Brain microvascular endothelial cell (primary cell): ENCODE measurements around the gene GAST.
"Not testable (repeated sequence)": the region's sequence is repeated elsewhere in the genome, so short reads cannot be mapped to it uniquely, and the experiment has no call there.

ENCODE experiments used
- DNase-seq: peaks from one replicate; pipeline ENCODE4 v3.0.0-alpha.2; 2020
- H3K27ac ChIP-seq: fragments of 250-450 bp; sonication (Bioruptor Pico); 2 replicates; pipeline ENCODE4 v1.5.1; 2020; ENCODE audit warnings: mild to moderate bottlenecking, moderate library complexity
- H3K27me3 ChIP-seq: fragments of 250-450 bp; sonication (Bioruptor Pico); replicated peaks from 2 replicates; pipeline ENCODE4 v1.5.1; 2020; ENCODE audit warnings: mild to moderate bottlenecking
- H3K36me3 ChIP-seq: fragments of 250-450 bp; sonication (Bioruptor Pico); replicated peaks from 2 replicates; pipeline ENCODE4 v1.5.1; 2020; ENCODE audit warnings: mild to moderate bottlenecking
- H3K4me3 ChIP-seq: 2 replicates; pipeline ENCODE4 v1.5.1; 2011; ENCODE audit warnings: low read depth, mild to moderate bottlenecking, control low read depth, low read length, moderate library complexity
- CTCF ChIP-seq: IDR thresholded peaks from 2 replicates; pipeline ENCODE4 v1.5.1; 2011; ENCODE audit warnings: low read depth, mild to moderate bottlenecking, moderate library complexity, low read length, control low read depth, inconsistent platforms; ENCODE audit errors: missing control alignments
- in situ Hi-C: cut with HindIII; loops from 2 replicates; pipeline ENCODE4 v1.10.0; 2017; ENCODE audit warnings: low sequenced_read_pairs, low pct_ligation_motif_present

The GAST gene

DNA sequence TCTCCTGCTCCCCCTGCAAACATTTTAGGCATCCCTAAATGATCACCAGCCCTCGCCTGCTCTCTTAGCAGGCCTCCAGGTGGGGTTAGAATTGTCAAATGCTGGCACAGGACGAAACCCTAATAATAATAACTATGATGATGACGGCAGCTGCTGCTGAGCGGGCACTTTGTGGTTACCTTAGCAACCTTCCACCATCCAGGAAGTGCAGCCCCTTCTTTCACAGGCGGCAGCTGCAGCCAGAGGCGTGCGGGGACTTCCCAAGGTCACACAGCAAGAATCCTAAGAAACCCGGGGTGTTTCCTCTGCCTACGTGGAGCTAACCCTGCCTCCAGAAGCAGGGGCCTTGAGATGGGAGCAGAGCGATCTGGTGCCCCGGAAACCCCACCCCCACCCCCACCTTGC lies 45.9 kb upstream of the GAST start:
- TF ChIP-seq CTCF = no peak
- no peaks in the 10 kb centered on the region for H3K27me3 ChIP-seq

GRCh38 chr17:41666708-41667279 lies 45.3 kb upstream of the GAST start:
- Histone ChIP-seq H3K27ac (peak overlapping the region; percentile 61), H3K36me3 (no peaks in the 10 kb centered on the region), H3K27me3 (no peaks in the 10 kb centered on the region), H3K4me3 (peak overlapping the region; percentile 55)
- DNase-seq = peak; percentile 70
- TF ChIP-seq CTCF = peak; percentile 94
- in situ Hi-C loops = no loop called here

More for the DNA sequence above, 45.9 kb upstream of the GAST start:
- H3K4me3 ChIP-seq = peak overlapping the region; percentile 55
- in situ Hi-C loops = no loop called here
- peak; percentile 53 for DNase-seq
- H3K36me3 ChIP-seq = no peaks in the 10 kb centered on the region
- peak overlapping the region; percentile 61 for H3K27ac ChIP-seq

GRCh38 chr17:41667280-41668041 lies 44.7 kb upstream of the GAST start:
- in situ Hi-C loops = no loop called here
- no peaks in the 10 kb centered on the region for H3K27me3 ChIP-seq
- no peak overlapping the region for H3K27ac ChIP-seq
- no peak overlapping the region for H3K4me3 ChIP-seq
- no peak for DNase-seq
- no peak for TF ChIP-seq CTCF
- no peaks in the 10 kb centered on the region for H3K36me3 ChIP-seq

DNA sequence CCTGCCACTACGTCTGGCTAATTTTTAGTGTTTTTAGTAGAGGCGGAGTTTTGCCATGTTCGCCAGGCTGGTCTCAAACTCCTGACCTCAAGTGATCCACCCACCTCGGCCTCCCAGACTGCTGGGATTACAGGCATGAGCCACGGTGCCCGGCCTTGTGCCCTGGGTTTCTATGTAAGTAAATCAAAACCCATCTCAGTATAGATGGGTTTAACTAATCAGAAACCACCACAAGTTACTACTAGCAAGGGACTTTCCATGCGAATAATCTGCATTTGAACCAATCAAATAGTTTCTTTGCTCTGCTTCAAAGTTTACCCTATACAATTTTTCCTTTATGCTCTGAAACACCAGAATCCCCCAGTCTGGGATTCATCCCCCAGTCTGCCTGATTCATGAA lies 40.0 kb upstream of the GAST start:
- no peak for TF ChIP-seq CTCF
- H3K27me3 ChIP-seq = no peaks in the 10 kb centered on the region
- in situ Hi-C loops = no loop called here
- H3K27ac ChIP-seq = no peak overlapping the region
- H3K4me3 ChIP-seq = no peak overlapping the region
- DNase-seq = no peak
- H3K36me3 ChIP-seq = no peaks in the 10 kb centered on the region

- H3K36me3 ChIP-seq, H3K27me3 ChIP-seq, H3K27ac ChIP-seq, DNase-seq, H3K4me3 ChIP-seq, in situ Hi-C loops: not testable (repeated sequence)
Measured at GRCh38 chr17:41675157-41676057, 36.7 kb upstream of the GAST start.

- no peak for DNase-seq
- H3K4me3 ChIP-seq = no peak overlapping the region
- in situ Hi-C loops = no loop called here
- H3K27me3 ChIP-seq = no peaks in the 10 kb centered on the region
- H3K27ac ChIP-seq = no peak overlapping the region
- no peak for TF ChIP-seq CTCF
- H3K36me3 ChIP-seq = no peaks in the 10 kb centered on the region
Measured at GRCh38 chr17:41676058-41676419, 36.1 kb upstream of the GAST start.
